Subcutaneous abdominal adipose tissue (tissue), 5 donors: ENCODE results near the gene TTL.
"Not testable (repeated sequence)": the region's sequence is repeated elsewhere in the genome, so short reads cannot be mapped to it uniquely, and the experiment has no call there.

ENCODE experiments used
- H3K27ac ChIP-seq: one replicate; pipeline ENCODE4 v1.7.0; 2013; ENCODE audit warnings: low read depth, mild to moderate bottlenecking, inconsistent platforms, low read length, moderate library complexity
- H3K27me3 ChIP-seq, 5 donors: one replicate each; pipeline ENCODE4 v1.7.0; 2013; ENCODE audit warnings: low read length in 5 of 5, inconsistent platforms in 1 of 5; ENCODE audit not compliant: control insufficient read depth in 5 of 5, insufficient read depth in 4 of 5
- H3K36me3 ChIP-seq, 5 donors: one replicate each; pipeline ENCODE4 v1.7.0; 2013; ENCODE audit warnings: low read length in 5 of 5; ENCODE audit not compliant: control insufficient read depth in 5 of 5, insufficient read depth in 5 of 5
- H3K4me1 ChIP-seq, 5 donors: one replicate each; pipeline ENCODE4 v1.7.0; 2013; ENCODE audit warnings: low read length in 5 of 5, mild to moderate bottlenecking in 3 of 5, moderate library complexity in 1 of 5; ENCODE audit not compliant: control insufficient read depth in 5 of 5, insufficient read depth in 5 of 5
- H3K4me3 ChIP-seq, 5 donors: one replicate each; pipeline ENCODE4 v1.7.0; 2013; ENCODE audit warnings: low read length in 5 of 5, low read depth in 1 of 5
- H3K9ac ChIP-seq, 5 donors: one replicate each; pipeline ENCODE4 v1.7.0; 2013; ENCODE audit warnings: low read length in 5 of 5, mild to moderate bottlenecking in 4 of 5, moderate library complexity in 3 of 5
- H3K9me3 ChIP-seq, 5 donors: one replicate each; pipeline ENCODE4 v1.7.0; 2013; ENCODE audit warnings: low read length in 5 of 5; ENCODE audit not compliant: control insufficient read depth in 5 of 5
- donor health status: healthy.
- donor health status: healthy.
- donor health status: healthy.
- donor health status: healthy.
- donor health status: healthy.

TTL gene

DNA sequence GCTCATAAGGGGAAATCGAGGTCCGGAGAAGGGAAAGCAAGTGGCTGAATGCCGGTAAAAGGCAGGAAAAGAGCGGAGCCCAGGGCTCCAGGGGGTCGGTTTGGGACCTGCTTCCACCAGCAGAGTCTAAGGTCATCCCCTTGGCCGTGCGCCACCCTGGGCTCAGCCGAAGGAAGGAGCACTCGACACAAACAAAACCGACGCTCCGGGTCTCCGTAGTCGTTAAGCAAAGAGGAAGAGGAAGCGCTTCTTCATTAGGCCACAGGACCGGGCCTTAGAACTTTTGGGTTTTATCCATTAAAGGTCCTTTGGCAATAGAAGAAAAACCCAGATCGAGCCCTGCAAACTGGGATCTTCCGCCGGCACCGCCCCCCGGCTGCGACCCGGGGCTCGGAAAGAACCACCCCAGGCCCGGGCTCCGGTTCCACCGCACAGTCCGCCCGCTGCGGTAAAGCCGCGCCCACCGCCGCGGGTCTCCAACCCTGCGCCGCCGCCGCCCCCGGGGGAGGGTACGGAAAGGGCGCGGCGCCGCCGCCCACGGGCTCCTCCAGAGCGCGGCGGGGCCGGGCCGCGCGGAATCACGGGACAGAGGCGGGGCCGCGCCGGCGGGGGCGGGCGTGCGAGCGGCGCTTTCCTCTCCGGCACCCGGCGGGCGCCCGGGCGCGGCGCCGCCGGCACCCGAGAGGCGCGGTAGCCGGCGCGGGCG lies at the start of gene TTL:
TTL (plus strand) TSS at position 629 of the 706 bp plus-strand sequence. CDS start 189 bp downstream, outside the sequence.
- Histone ChIP-seq H3K36me3 (peaks cover 0 to 2% (median 0%) of the 10 kb centered on the region in 5 donors), H3K4me3 (peak within 1 kb of the TSS; percentile 85 to 92 (median 91)), H3K27me3 (no peaks in the 10 kb centered on the region), H3K4me1 (peaks cover 3 to 32% (median 26%) of the 10 kb centered on the region in 5 donors), H3K9me3 (no peaks in the 10 kb centered on the region), H3K9ac (peak within 1 kb of the TSS; percentile 73 to 90 (median 85)), H3K27ac (peak within 1 kb of the TSS; percentile 88)

DNA sequence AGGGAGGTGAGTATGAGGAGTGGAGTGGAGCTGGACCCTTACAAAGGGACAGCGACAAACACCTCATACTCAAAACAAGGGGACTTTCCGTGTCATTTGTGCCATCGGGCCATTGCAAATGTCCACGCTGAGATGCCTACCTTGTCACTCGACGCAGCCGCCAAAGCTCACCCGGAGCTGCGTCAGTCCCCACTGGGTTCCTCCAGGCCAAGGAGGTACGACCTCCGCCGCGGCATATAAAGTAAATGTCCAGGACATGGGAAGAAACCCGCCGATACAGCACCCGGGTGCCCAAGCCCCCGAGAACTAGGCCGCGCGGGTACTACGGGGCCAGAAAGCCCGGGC lies 49.6 kb upstream of the TTL start:
- H3K4me3 ChIP-seq = peak overlapping the region in 4 of 5 donors; percentile 47 to 65 (median 62)
- peaks cover 0 to 10% (median 0%) of the 10 kb centered on the region in 5 donors for H3K4me1 ChIP-seq
- H3K27ac ChIP-seq = peak overlapping the region; percentile 76
- H3K36me3 ChIP-seq, H3K27me3 ChIP-seq, H3K9me3 ChIP-seq: not testable (repeated sequence)
- H3K9ac ChIP-seq = peak overlapping the region in 4 of 5 donors; percentile 56 to 70 (median 65)

- not testable (repeated sequence) for H3K9me3 ChIP-seq, H3K27me3 ChIP-seq, H3K36me3 ChIP-seq
- H3K4me3 ChIP-seq = peak overlapping the region in 4 of 5 donors; percentile 51 to 65 (median 62)
- peaks cover 0 to 10% (median 0%) of the 10 kb centered on the region in 5 donors for H3K4me1 ChIP-seq
- peak overlapping the region; percentile 76 for H3K27ac ChIP-seq
- peak overlapping the region in 3 of 5 donors; percentile 62 to 70 (median 68) for H3K9ac ChIP-seq
Observed at GRCh38 chr2:112432735-112433479, 49.0 kb upstream of the TTL start.

- H3K9me3 ChIP-seq, H3K27me3 ChIP-seq, H3K36me3 ChIP-seq: not testable (repeated sequence)
- Histone ChIP-seq H3K27ac (peak within 1 kb of the TSS; percentile 76), H3K9ac (peak within 1 kb of the TSS in 4 of 5 donors; percentile 56 to 70 (median 65)), H3K4me3 (peak within 1 kb of the TSS in 4 of 5 donors; percentile 51 to 65 (median 62)), H3K4me1 (peaks cover 0 to 10% (median 0%) of the 10 kb centered on the region in 5 donors)
Observed at GRCh38 chr2:112433480-112433879, 48.5 kb upstream of the TTL start, which contains the start of gene RGPD8. Gene RGPD8 (minus strand): TSS chr2:112433645. CDS start chr2:112433453, 192 bp downstream.

DNA sequence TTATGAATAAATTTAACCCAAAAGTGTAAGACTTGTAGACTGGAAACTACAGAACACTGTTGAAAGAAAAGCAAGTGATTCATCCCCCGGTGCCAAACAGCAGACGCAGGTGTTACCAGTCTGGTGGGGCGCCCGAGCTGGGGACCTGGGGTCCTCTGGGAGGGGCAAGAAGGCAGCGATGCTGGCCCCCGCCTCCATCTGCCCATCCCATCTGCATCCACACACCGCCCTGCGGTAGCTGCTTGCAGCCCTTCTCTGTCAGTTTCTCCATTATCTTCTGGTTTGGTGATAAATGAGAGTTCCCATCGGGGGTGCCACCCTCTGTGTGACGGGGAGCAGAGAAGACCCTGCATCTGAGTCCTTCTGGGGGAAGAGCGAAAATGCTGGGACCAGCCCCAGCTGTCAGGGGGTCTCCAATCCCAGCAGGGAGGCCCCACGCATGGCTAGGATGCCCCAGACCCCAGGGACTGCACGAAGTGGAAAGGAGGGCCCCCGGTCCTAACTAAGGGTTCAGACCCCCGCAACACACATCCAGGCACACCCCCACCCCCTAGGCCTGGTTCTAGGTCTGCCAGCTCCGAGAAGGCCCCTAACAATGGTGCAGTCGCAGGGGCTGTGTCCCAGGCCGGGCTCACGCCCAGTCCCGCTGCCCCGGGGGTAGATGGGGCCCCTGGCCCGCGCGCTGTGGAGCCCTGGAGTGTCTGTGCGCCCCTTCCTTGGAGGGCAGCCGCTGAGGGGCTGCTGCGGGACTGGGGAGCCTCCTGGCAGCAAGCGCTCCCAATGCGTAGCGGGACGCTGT lies 47.8 kb upstream of the TTL start:
- Histone ChIP-seq H3K4me3 (no peak overlapping the region), H3K27ac (no peak overlapping the region), H3K9ac (no peak overlapping the region), H3K9me3 (no peaks in the 10 kb centered on the region), H3K4me1 (peaks cover 0 to 10% (median 0%) of the 10 kb centered on the region in 5 donors), H3K36me3 (no peaks in the 10 kb centered on the region), H3K27me3 (no peaks in the 10 kb centered on the region)

DNA sequence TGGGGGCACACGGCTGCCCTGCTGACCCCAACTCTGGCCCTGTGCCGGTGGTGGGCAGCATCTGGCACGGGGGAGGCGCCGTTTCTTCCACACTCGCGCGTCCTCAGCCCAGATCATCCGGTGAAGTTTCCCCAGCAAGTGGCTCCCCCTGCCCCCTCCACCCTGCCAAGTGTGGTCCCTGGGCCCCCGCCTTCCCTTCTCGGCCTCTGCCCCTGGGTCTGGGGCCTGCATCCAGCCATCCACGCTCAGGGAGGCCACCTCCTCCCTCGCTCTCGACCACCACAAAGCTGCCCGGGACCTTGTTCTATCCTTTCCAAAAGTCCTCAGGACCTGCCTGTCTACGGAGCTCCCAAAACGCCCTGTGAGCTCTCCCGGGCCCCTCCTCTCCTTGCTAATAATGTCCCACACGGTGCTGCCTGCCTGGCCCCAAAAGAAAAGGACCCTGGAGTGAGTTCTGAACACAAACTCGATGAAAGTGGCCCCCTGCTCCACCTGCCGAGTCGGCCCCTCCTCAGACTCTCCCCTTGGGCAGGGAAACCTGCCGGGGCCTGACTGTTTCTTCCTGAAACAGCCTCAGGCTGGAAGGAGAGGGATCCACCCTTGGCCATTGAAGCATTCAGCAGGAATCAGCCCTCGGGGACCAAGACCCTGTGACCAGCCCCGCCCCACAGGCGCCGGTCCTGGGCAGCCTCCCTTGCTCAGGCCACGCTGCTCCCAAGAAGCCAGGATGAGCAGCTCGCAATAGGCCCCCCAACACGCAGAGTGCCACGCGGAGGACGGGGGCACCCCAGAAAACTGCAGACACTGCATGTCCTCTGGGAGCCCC lies 46.9 kb upstream of the TTL start:
- not testable (repeated sequence) for H3K27me3 ChIP-seq, H3K9me3 ChIP-seq, H3K9ac ChIP-seq, H3K36me3 ChIP-seq, H3K4me3 ChIP-seq, H3K27ac ChIP-seq
- peaks cover 0 to 10% (median 0%) of the 10 kb centered on the region in 5 donors for H3K4me1 ChIP-seq

DNA sequence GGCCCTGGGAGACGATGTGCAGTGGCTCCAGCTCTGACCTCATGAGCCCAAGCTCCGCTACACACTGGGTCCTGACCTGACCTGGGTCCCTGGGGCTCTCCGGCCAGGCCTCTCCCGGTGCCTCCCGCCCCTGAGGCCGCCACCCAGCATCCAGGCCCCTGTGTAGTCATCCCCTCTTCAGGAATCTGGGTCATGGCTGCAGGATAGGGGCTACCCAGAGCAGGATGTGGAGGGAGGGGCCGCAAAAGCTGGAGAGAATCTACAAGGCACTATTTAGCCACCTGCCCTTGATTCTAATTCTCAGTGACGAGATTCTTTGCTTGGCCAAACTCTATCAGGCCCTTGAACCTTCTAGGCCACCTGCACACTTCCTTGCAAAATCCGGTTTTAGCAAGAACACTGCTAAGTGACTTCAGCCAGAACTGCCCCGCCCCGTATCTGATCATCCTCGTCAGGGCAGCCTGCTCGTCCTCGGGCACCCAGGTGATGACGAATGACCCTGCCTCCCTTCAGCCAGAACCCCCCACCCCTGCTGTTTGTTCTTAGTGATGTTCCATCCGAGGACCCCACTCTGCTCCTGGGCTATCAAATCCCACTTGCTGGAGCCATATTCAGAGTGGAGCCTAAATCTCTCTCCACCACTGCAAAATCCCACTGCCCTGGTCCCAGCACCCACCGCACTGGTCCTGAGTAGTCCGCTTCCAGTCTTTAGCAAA lies 46.1 kb upstream of the TTL start:
- not testable (repeated sequence) for H3K27me3 ChIP-seq, H3K36me3 ChIP-seq, H3K4me1 ChIP-seq, H3K9ac ChIP-seq, H3K27ac ChIP-seq, H3K9me3 ChIP-seq, H3K4me3 ChIP-seq

DNA sequence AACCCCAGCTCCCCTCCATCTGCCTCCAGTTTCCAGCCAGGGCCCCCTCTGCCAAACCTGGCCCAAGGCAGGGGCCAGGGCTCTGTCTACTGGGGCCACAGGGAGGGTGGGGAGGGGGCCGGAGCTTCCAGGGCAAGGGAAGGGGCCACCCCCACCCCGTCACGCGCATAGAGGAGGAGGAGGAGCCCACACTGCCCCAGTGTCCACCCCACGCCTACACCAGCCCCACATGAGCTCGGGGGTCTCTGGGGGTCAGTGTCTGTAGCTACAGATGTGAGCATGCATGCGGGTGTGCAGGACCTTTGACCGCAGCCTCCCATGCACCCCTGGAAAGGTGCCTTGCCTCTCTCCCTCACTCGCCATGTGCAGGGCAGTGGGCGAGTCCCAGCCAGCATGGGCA lies 45.0 kb upstream of the TTL start:
- not testable (repeated sequence) for H3K9me3 ChIP-seq, H3K36me3 ChIP-seq, H3K27me3 ChIP-seq, H3K4me3 ChIP-seq, H3K9ac ChIP-seq, H3K27ac ChIP-seq, H3K4me1 ChIP-seq

DNA sequence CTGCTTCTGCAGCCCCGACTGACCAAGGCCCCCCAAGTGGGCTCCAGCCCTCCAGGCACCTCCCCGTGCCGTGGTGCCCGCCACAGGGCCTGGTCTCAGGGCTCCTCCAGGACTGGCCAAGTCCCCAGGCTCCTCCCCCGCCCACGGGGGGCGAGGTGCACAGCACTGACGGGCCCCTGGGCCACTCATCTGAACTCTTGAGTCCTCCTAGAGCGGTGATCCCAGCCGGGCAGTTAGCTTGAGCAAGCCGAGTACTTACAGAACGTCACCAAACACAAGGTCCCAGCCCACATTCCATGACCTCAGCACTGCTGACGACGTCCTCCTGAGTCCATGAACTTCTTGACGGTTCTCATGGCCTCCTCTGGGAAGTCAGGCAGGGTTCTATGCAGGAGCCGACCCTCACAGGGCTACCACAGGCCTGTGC lies 44.5 kb upstream of the TTL start:
- H3K36me3 ChIP-seq, H3K9ac ChIP-seq, H3K4me3 ChIP-seq, H3K27ac ChIP-seq, H3K4me1 ChIP-seq, H3K27me3 ChIP-seq, H3K9me3 ChIP-seq: not testable (repeated sequence)
